HG02798 (cell line): Measurements from ENCODE around the gene FAM234B.

Experiments
- ATAC-seq: cut with Tn5 transposase; IDR thresholded peaks from one replicate; pipeline ENCODE4 v1.9.1; 2021; ENCODE audit warnings: mild to moderate bottlenecking; ENCODE audit not compliant: unreplicated experiment, poor library complexity

The FAM234B gene

GRCh38 chr12:13085968-13086686 is 41.9 kb downstream of the FAM234B start:
- no peak for ATAC-seq

GRCh38 chr12:13087766-13088165 is 43.6 kb downstream of the FAM234B start:
- ATAC-seq = no peak

- no peak for ATAC-seq
Measured at GRCh38 chr12:13088496-13088895, 44.3 kb downstream of the FAM234B start.

GRCh38 chr12:13090054-13090453 is 45.9 kb downstream of the FAM234B start:
- ATAC-seq = peak; percentile 33

GRCh38 chr12:13091832-13092231 is 47.7 kb downstream of the FAM234B start:
- no peak for ATAC-seq

GRCh38 chr12:13093191-13093847 is 49.1 kb downstream of the FAM234B start:
- ATAC-seq = no peak

GRCh38 chr12:13093848-13094220 is 49.7 kb downstream of the FAM234B start:
- ATAC-seq = no peak

- no peak for ATAC-seq
Measured at GRCh38 chr12:13094367-13094766, 50.2 kb downstream of the FAM234B start.

- no peak for ATAC-seq
Measured at GRCh38 chr12:13095266-13095995, 51.2 kb downstream of the FAM234B start.

- ATAC-seq = no peak
Measured at GRCh38 chr12:13097491-13098011, 53.4 kb downstream of the FAM234B start.

- no peak for ATAC-seq
Measured at GRCh38 chr12:13099066-13099843, 55.1 kb downstream of the FAM234B start.

GRCh38 chr12:13099844-13100604 is 55.8 kb downstream of the FAM234B start:
- ATAC-seq = no peak

GRCh38 chr12:13100605-13100881 is 56.4 kb downstream of the FAM234B start:
- no peak for ATAC-seq

GRCh38 chr12:13100882-13101769 is 56.9 kb downstream of the FAM234B start:
- peak; percentile 89 for ATAC-seq

- no peak for ATAC-seq
Measured at GRCh38 chr12:13101821-13102375, 57.7 kb downstream of the FAM234B start.

GRCh38 chr12:13102461-13103195 is 58.4 kb downstream of the FAM234B start:
- no peak for ATAC-seq

GRCh38 chr12:13103391-13104033 is 59.3 kb downstream of the FAM234B start, which contains the start of gene GSG1:
GSG1 (minus strand) TSS chr12:13103667; CDS start chr12:13103512, 155 bp downstream.
- ATAC-seq = no peak
